ENCODE measurements around the gene LIPM.

GRCh38 chr10:88852327-88852726 is 49.8 kb downstream of the LIPM start:
- no peak for TF ChIP-seq EZH2 (IDR thresholded peaks at IDR 0.05; ENCODE audit: insufficient read depth, poor library complexity, severe bottlenecking)
- no peak for TF ChIP-seq EZH2phosphoT487 (IDR thresholded peaks at IDR 0.05; ENCODE audit: insufficient read depth, low read depth)

Measured in GM23248 (cell line).